Measurements from ENCODE around the gene AP1B1. TPM values are rescaled to one million over a fixed set of nuclear protein-coding genes. Genes with fewer than 3 reads are reported as not detected.

Gene AP1B1
- total and polyA plus RNA-seq, 2 of the 4 experiments (the other 2 are of a cell fraction): 55.7 to 70.8 TPM

GRCh38 chr22:29316141-29316828 is 72.1 kb downstream of the AP1B1 start:
- no peak overlapping the region for H3K18ac ChIP-seq (ENCODE audit: low read depth, low read length)
- peaks cover 19% of the 10 kb centered on the region for H4K20me1 ChIP-seq (ENCODE audit: insufficient read depth, low read length)
- peaks cover 2% of the 10 kb centered on the region; the same call in 1 of the 2 replicates for H3K36me3 ChIP-seq (ENCODE audit: control insufficient read depth, insufficient read depth, low read length)
- TF ChIP-seq CHD1 (IDR thresholded peaks at IDR 0.05; ENCODE audit: low read depth, low read length) (no peak), MXI1 (IDR thresholded peaks at IDR 0.05; ENCODE audit: borderline replicate concordance, low read depth, low read length) (no peak), RFX5 (IDR thresholded peaks at IDR 0.05; ENCODE audit: low read depth, low read length) (no peak)
- in situ Hi-C loops (cut with MboI; ENCODE audit: low sequenced_read_pairs): no loop called here
- H2AK9ac ChIP-seq (replicated peaks; ENCODE audit: low read depth, low read length, poor library complexity): no peak overlapping the region
- no peak for ATAC-seq (ENCODE audit: low read depth)
- H3K23ac ChIP-seq (ENCODE audit: low read depth, low read length): no peak overlapping the region
- intact Hi-C loops (cut with micrococcal nuclease): no loop called here
- peaks cover 47% of the 10 kb centered on the region for H3K27me3 ChIP-seq (ENCODE audit: control insufficient read depth, insufficient read depth, low read length)
- H3K79me1 ChIP-seq (ENCODE audit: low read depth in 1 of 2, low read length in 2 of 2): 0 out of 4 replicates have a peak, but pooled peaks cover 0 to 1% of the 10 kb centered on the region in 2 experiments
- no peak overlapping the region for H4K8ac ChIP-seq (ENCODE audit: low read depth in 2 of 2, low read length in 2 of 2)
- no peak overlapping the region for H2BK20ac ChIP-seq (ENCODE audit: low read depth, low read length)
- POLR2A ChIA-PET (ENCODE audit: unreplicated experiment): no interaction called here
- dilution Hi-C loops (cut with HindIII; ENCODE audit: low sequenced_read_pairs, unreplicated experiment): no loop called here
- no peak overlapping the region for H3K9ac ChIP-seq (ENCODE audit: low read depth, low read length)
- BruUV-seq (replicated peaks): no TSS peak
- H4K5ac ChIP-seq (ENCODE audit: low read depth, low read length): no peak overlapping the region
- H3K4ac ChIP-seq (ENCODE audit: low read depth, low read length): no peak overlapping the region
- no peak overlapping the region for H3K14ac ChIP-seq (replicated peaks; ENCODE audit: low read depth, low read length)
- H3K4me2 ChIP-seq (ENCODE audit: low read depth, low read length): no peak overlapping the region
- CTCF ChIA-PET: no interaction called here
- H4K91ac ChIP-seq (ENCODE audit: insufficient read depth, low read depth, low read length): no peak overlapping the region
- H2BK120ac ChIP-seq (ENCODE audit: low read depth, low read length): no peak overlapping the region
- H2BK15ac ChIP-seq (ENCODE audit: low read depth, low read length): no peak overlapping the region
- no peak overlapping the region for H3K27ac ChIP-seq (ENCODE audit: insufficient read depth, low read length)
- no peaks in the 10 kb centered on the region for H3K9me1 ChIP-seq (ENCODE audit: insufficient read depth, low read length)
- no peak overlapping the region for H3K56ac ChIP-seq (ENCODE audit: extremely low read depth, insufficient read depth, low read length)
- no peak overlapping the region for H3K4me3 ChIP-seq (ENCODE audit: insufficient read depth, low read depth, low read length)
- no peak overlapping the region for H2BK5ac ChIP-seq (ENCODE audit: low read depth, low read length, poor library complexity, severe bottlenecking)
- H3K9me3 ChIP-seq (ENCODE audit: control insufficient read depth, insufficient read depth, low read length): no peaks in the 10 kb centered on the region
- H2AFZ ChIP-seq (replicated peaks; ENCODE audit: low read length, poor library complexity): no peak overlapping the region
- no peak overlapping the region for H2AK5ac ChIP-seq (ENCODE audit: low read depth, low read length)
- no peak for DNase-seq
- WGBS, 2 experiments (ENCODE audit: extremely low coverage in 2 of 2, insufficient read length in 1 of 2): 62% methylated on average over 5 of the region's 18 CpGs; no CpG with 5 or more reads in 1 of the 2 experiments
- H3K4me1 ChIP-seq (ENCODE audit: control insufficient read depth, insufficient read depth, low read length): no peaks in the 10 kb centered on the region

All from IMR-90 (cell line).